NCI-H69 (cell line): ENCODE measurements around the gene COL25A1.

ENCODE experiments used
- DNase-seq: peaks from one replicate; lab custom pipeline; 2025; lab: John Stamatoyannopoulos, UW

COL25A1 gene

DNA sequence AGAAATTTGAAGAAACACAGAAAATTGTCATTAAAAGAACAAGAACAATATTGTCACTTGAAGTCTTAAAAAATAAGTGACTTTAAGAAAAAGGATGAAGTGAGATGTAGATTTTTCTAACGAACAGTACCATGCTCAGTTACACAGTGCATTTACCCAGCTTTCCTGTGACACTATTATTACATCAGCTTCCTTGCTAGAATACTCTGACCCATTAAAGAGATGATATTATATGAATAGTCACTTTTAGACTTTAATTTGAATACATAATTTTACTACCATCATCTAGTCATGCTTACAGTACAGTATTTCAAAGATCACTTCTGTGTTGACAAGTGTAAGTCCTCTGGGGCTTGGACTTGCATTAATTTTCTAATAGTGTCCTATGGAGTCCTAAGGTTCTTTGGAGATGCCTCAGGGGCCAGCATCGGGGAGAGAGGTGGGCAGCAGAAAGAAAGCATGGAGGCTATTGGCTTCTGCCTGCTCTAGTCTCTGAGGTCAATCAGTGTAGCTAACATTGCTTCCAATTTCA lies 10.7 kb downstream of the COL25A1 start:
- no peak for DNase-seq

DNA sequence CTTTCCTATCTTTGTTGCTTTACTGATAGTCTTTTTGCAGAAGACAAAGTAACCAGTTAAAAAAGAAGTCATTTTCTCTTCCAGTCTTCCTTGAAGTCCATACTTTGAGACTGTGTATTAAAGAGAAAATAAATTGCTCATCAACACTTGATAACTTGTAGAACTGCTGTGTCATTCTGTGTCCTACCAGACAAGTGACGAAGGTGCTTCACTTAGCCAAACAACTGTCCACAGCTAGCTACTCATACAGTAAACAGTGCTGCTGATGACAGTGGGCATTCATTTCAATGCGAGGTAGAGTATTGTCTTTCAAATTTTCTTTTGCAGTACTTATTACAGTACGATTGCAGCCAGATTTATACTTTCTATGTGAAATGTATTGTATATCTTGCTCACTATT lies 11.5 kb downstream of the COL25A1 start:
- no peak for DNase-seq

DNA sequence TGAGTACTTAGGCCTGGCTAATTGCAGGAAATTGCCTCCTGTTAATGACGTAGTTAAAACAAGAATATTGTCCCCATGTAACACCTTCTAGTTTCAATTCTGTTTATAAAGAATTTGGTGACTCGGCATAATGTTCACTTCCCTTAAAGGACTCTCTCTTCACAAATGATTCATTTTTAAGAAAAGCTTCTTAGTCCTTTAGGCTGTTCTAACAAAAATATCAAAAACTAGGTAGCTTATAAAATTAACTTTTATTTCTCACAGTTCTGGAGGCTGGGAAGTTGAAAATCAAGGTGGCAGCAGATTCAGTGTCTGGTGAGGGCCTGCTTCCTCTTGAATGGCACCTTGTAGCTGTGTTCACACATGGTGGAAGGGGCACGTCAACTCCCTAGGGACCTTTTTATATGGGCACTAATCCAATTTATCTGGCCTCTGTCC lies 23.8 kb downstream of the COL25A1 start:
- DNase-seq: no peak

DNA sequence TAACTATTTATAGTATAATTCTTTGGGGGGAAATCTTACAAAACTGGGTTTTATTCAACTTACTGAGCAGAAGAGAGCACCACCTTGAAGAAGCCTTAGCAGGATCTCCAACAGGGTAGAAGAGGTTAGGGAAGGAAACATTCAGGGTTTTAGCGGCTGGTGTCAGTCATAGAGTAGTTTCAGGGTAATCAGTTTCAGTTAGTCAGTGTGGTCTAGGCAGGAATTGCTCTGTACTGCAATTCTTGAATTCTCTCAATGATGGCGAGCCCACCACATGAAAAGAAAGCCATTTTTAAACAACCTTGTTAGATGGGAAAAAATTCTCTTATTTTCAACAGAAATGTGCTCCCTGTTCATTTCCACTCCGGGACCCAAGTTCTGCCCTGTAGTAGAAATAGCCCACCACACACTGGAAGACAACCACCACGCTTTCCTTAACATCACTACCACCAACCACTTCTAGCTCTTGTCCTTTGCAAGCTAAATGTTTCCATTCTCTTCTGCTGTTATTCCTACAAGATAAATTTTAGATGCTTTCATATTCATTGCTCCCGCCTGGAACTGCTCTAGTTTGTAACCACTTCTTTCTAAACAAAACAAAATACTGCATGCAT lies 25.9 kb downstream of the COL25A1 start:
- DNase-seq: no peak

DNA sequence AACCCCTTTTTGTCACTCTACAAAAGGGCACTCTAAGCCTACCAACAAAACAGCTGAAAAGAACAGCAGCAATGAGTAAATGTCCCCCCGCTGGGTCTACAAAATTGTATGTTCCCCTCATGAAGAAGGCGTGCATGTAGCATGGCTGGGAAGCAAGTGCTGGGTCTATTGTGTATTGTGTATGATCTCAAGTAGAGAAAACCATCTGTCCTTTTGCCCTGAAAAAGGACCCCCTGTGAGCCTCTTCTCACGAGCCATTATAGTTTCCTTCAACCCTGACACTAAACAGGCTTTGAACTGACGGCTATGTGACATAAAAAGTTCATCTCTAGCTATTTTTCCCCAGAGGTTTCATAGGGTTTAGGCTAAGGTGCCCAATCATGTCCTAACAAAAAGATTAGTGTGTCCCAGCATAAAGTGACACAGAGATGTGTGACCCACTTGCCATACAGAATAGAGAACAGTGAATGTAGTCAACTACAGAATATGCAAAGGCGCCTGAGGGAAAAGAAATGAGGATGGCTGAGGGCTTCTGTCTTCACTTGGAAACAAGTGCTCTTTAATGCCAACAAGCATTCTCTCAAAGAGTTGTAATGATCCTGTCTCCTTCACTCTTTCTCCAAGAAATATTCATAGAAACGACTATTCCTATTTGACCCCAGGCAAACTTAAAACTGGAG lies 27.3 kb downstream of the COL25A1 start:
- DNase-seq: peak; percentile 2

DNA sequence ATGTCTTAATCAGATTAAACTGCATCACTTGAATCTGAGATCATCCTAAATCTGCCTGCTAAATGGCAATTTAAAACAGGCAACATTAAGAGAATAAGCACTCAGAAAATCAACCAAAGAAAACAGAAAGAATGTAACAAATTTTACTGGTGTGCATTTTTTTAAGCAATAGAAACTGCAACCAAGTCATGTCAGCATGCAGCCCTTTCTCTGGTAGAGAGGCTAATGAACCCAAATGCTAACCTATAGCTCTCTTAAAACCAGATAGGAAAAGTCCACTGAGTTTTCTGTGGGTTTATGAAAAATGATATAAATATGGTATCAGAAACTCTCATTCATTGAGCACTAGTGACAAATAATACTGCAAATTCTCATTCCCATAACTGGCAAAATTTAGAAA lies 35.6 kb downstream of the COL25A1 start:
- DNase-seq: no peak

DNA sequence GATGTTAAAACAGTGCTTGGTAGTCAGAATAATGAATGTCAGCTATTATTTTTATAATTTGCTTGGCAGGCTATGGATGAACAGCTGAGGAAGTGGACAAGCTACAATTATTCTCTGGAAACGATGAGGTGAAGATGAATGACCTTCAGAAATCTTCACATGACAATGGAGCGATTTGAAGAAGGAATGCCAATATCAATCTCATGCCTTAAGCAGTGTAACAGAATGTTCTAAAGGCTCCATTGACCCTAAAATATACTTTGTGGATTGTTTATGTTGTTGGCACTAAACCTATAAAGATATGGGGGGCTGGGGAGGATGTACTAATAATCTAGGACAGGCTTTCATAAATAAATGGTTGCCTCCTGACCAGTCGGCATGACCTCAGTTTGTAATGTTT lies 36.2 kb downstream of the COL25A1 start:
- no peak for DNase-seq

DNA sequence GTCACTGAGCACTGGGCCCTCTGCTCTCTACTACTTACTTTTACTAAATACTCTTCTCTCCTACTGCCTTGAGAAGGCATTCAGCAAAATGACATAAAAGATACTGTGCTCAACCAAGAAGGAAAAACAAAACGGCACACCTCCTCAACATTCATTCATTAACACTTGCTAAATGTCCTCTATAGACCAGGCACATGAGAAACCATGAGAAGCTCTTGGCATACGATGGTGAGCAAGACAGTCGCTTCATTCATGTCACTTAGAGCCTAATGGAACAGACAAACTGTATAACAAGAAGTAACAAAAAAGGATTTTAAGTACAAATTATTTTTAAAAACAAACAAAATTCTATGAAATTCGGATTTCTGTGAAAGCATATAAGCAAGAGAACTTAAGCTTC lies 38.7 kb downstream of the COL25A1 start:
- DNase-seq: no peak

DNA sequence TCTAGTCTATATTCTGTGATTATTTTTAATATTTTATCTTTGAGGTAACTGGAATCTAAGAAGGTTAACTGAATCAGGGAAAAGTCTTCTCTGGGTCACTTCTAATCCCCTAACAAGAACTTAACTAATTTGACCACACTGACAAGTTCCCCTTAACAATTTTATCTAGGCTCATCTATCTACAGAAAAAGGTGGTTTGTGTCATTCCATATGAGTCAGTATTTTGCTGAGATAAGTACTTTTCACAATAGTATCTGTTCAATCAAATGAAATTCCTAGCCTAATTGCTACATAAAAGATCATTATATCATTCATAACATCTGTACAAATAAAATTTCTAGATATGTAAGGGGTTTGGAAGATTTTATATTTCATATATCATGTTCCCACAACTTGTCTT lies 45.6 kb downstream of the COL25A1 start:
- DNase-seq: no peak

DNA sequence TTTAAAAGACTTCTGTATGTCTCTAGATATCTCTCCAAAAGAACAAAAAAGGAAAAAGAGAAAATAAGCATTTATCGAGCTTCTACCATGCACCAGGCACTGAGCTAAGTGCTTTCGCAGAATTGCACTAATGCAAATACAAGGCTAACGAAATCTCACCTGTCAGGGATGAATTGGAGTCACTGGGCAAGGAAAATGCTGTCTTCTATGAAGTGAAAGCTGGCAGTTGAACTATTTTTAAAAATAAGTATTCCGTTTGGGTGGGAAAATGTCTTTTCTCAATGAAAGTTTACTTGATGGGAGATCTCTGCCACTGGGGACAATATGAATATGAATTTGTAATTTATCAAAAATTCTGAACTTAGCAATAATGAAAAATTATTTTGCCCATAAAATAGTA lies 47.6 kb downstream of the COL25A1 start:
- DNase-seq: no peak

DNA sequence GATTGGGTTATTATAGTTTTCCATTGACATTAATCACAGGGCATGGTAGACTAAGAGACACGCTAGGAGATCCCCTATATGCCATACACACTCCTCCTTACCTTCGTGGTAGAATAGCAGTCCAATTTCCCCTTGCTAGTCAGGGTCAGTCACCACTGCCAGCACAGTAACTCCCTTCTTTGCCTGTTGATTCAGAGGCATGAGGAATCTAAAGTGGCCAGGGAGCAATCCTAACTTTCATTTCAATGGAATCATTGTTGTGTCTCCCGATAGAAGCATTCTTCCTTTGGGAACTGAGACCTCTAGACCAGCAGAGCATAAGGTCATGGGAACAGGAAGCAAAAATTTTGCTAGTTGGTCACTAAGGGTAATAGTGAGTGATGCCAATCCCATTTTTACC lies 51.1 kb downstream of the COL25A1 start:
- DNase-seq: no peak

DNA sequence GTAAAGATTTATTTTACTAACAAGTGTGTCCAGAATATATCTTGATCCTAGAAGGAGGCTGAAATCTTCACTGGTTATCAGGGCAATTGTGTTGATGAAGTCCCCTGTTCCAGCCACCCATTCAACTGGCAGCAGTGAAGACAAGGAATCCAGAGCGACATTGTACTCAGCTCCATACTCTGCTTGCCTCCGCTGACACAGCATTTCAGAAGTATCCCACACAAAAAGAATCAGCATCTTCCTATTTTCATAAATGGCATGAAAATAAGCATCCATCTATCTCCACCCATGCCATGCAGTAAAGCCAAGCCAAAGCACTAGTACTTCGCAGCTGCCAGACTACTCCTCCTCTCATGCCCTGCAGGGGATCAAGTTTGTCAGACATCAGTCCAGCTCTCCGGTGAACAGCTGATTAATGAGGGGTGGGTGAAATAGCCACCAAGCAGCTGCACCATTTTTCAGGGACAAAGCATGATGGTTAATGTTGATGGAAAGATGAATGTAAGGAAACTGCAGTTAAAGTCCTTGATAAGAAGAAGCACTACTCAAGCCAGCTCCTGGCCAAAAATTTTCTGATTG lies 54.0 kb downstream of the COL25A1 start:
- DNase-seq: no peak

DNA sequence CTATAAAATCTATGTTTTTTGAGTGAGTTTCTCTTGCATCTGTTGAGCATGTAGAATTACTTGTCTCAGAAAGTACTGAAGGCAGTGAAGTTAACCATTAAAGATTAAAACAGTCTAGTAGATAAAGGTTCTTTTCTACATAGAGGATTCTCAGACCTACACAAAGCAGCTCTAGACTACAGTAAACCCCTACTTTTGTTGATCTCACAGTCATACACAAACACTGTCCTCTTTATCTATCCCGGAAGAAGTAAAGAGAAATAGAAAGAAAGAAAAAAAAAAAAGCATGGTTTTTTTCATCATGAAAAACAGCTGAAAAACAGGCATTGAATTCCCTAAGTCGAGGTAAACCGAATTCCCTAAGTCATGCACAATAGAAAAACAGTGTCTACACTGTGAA lies 58.6 kb downstream of the COL25A1 start:
- DNase-seq: no peak

DNA sequence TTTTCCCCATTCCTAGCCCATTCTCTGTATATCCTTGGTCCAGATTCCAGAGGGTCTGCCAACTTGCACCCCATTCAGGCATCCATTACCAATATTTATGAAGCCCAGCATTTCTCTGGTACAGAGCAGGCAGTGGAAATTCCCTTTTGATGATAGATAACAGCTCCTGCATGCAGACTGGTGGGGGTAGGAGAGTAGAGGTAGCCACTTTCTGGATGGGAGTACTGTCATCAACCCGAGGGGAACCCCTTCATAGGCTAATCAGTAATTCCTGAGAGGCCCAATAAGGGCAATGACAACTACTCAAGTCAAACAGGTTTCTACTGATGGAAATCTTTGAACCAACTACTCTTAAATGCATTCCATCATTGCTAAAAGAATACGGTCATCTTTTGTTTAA lies 63.7 kb downstream of the COL25A1 start:
- no peak for DNase-seq

DNA sequence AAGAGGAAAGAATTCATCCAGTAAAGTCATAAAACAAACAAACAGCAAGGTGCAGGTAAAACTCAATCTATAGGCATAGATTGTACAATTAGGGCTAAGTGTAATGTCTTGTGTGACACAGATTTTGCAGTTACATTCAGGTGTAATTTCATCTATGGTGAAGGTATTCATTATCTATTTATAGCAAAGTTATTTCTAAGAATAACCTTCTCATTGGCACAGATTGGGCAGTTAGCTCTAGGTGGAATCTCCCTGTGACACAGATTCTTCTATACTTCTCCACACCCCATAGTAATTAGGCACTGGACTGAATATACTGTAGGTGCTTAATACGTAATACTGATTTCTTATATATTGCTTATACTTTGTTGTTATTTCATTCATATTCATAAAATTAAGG lies 66.8 kb downstream of the COL25A1 start:
- no peak for DNase-seq

DNA sequence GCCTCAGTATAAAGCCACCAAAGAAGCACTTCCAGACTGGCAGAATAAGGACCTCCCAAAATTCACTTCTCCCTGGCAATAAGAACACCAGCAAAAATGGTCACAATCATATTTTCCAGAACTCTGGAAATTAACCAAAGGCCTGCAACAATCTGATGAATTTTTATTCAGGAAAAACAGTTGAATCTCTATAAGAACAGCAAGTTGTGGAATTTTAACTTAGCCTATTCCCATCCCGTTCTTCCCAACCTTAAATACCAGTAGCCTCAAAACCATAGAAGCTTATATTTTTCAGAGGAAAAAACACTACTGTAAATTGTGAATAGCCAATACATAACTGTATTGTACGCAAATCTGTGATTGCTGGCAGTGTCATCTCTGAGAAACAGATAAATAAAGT lies 67.9 kb downstream of the COL25A1 start:
- DNase-seq: no peak

DNA sequence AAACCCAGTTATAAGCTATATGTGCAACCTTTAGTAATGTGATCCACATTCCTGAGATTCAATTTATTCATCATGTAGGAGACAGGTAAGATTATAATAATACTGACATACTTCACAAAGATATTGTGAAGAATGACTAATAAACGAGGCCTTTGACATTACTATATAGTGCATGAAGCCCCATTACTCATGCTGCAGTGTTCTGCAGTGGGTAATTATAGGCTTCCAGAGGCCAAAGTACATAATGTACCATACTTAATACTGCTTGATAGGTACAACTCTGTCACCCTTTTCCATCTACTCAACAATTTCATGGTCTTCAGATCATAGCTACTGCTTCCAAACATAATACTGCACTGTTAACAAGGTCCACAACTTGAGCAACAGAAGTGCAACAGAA lies 68.9 kb downstream of the COL25A1 start:
- DNase-seq: peak; percentile 20

DNA sequence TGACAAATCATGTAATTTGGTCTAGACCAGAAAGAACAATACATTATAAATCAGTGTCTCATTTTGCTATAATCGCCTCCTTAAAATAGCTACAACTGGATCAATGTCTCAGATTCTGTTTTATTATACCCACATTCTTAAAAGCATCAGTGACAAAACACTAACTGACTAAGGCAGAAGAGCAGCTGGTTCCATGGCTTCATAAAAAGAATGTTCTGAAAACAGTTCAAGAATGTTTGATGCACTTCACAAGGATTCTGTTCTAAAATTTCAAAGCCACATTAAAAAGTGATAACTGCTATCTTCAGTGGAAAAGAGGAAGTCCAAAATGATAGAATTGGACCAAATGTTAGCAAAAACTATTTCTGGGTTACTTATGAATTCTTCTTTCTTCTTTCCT lies 69.8 kb downstream of the COL25A1 start:
- no peak for DNase-seq

DNA sequence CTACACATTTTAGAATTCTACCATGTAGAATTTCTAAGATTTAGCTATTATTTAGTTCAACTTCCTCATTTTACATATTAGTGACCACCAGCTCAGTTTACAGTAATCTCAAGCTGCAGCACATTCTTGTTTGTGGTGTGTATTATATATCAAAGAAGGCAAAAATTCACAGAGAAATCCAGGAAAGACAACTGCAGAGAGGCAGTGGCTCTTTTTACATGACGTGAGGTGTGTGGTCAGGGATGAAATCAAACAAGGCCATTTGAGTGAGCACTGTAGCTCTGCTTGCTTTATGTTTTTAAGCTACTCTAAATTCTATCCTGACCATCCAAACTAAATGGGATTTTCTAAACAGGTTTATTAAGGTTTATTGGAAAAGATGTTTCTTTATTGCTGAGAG lies 71.1 kb downstream of the COL25A1 start:
- DNase-seq: no peak

DNA sequence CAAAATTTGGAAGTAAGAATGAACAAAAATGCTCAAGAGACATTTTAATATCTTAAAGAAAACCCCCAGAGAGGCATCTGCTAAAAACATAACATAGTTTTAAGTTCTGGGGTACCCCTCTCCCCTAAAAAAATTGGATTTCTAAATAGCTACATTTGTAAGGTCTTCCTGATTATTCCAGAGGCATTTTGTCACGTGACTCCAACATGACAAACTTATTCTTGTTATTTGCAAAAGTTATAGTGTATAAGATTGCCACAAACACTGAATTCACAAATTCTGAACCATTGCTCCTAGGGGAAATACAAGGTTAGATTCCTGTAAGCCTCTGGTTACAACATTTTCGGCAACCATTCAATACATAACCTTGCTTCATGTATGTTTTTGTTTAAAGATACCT lies 73.4 kb downstream of the COL25A1 start:
- no peak for DNase-seq

DNA sequence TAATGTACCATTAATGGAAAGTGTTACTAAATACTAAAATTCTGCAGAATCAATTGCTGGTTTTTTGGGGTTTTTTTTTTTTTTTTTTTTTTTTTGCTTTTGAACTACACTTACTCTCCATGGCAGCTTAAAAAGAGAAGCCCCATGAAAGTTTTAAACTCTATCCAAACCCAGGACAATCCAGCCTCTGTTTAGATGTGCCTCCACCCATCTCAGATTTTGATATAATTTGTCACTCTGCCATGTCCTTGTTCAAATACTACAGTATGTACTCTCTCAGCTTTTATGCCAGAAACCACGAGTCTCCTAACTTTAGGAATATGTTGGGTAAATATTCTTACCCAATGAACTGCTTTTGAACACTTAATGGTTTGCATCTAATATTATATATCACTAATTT lies 84.2 kb downstream of the COL25A1 start:
- no peak for DNase-seq

DNA sequence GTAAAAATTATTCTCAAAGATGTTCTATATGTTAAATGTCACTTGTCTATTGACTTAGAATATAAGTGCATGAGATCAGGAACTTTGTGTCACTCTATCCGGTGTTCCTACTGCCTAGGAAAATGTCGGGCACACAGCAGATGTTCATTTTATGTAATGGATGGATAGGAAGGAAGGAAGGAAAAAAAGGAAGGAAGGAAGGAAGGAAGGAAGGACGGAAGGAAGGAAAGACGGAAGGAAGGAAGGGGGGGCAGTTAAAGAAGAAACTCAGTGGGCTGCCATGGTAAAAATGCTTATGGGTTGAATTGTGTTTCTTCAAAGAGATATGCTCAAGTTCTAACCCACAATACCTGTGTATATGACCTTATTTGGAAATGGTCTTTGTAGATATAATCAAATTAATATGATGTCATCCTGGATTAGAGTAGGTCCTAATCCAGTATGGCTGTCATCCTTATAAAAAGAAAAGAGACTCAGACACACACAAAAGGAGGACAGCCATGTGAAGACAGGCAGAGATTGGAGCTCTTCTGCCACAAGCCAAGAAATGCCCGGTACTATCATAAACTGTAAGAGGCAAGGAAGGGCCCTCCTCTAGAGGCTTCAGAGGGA lies 86.3 kb downstream of the COL25A1 start:
- DNase-seq: no peak

DNA sequence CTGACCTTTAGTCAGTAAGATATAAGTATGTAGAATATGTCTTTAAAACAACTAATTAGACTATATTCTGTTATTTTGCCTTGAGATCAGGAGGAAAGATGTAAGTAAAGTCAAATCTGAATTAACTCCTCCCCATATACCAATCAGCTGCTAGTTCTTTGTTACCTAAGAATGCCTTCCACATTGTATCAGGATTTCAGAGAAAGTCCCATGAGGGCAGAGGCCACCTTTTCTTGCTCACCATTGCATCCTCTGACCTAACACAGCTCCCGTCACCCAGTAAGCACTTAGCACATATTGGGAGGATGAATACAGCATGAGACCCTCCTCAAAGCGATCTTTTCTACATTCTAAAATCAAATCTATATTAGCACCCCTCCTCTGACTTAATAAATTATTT lies 87.0 kb downstream of the COL25A1 start:
- DNase-seq: no peak
